NCI-H2171 (cell line): ENCODE data around the gene RSPRY1.
"Not testable (repeated sequence)": the region's sequence is repeated elsewhere in the genome, so short reads cannot be mapped to it uniquely, and the experiment has no call there.

Source experiments
- DNase-seq: peaks from one replicate; lab custom pipeline; 2025; lab: John Stamatoyannopoulos, UW

Gene RSPRY1

DNA sequence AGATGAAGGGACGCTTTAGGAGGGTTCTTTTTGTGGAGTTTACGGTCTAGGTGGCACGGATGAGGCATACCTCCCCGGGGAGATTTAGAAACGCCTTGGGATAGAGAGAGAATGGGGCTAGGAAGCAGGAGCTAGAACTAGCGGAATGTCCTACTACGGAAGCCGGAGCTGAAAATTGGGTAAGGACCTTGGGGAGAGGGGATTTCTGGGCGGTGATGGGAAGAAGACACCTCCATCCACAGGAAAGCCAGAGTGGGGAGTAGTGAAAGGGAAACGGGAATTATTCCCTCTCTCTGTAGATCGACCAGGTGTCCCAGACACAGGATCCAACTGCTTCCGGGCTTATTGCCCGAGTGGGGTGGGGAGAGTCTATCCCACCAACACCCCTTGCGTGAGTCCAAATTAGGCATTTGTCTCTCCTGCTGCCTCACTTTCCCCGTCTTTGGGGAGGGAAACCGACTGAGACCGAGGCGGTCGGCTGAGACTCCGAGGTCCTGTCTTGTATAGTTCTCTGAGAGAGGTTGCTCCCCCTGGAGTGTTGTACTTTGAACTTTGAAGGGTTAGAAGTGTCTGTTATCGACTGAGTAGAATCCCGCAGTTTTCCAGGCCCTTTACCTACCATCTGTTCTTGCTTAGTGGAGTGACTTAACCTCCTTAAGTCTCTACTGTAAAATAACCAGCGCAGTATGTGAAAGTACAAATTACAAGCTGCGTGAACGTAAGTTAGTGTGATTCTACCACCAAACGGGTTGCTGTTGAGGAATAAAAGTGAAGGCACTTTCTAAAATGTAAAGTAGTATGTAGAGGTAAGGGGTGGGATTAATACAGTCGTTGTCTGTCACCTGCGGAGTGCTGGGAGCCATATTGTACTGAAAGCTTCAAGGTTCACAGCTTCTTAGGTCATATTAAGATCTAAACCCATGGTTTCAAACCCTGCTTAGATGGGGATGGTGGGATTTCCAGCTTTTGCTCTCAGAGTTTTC, 1.0 kb downstream of the RSPRY1 start:
- DNase-seq, result no peak

DNA sequence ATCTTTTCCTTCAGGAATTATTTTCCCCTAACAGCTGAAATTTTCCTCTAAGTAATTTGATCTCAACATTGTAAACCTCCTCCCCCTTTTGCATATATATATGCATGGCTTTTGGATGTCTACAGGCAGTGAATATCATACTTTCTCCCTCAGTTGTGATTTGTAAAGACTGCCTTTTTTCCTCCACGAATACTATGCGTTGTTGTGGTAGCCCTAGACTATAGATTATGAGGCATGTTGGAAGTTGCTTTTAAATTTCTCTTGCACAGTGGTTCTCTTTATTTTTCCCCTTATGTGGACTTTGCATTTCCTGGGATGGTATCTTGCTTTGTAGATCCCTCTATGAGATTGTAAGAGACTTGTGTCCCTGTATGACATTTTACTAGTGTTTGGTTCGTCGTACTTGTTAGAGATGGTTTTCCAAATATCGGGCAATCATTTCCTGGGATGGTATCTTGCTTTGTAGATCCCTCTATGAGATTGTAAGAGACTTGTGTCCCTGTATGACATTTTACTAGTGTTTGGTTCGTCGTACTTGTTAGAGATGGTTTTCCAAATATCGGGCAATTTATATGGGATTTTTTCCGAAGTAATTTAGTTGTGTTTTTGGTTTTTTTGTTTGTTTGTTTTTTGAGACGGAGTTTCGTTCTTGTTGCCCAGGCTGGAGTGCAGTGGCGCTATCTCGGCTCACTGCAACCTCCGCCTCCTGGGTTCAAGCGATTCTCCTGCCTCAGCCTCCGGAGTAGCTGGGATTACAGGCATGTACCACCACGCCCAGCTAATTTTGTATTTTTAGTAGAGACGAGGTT, 2.0 kb downstream of the RSPRY1 start:
- not testable (repeated sequence) for DNase-seq

DNA sequence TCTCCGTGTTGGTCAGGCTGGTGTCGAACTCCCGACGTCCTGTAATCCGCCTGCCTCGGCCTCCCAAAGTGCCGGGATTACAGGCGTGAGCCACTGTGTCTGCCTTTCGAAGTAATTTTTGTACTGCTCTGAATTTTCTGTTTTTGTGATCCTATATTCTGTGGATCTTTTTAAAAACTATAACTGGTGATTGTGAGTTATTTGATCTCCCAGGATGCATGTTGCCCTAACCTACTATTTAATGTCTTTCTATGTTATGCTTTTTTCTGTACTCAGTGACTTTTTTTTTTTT, 2.5 kb downstream of the RSPRY1 start:
- DNase-seq, result no peak

DNA sequence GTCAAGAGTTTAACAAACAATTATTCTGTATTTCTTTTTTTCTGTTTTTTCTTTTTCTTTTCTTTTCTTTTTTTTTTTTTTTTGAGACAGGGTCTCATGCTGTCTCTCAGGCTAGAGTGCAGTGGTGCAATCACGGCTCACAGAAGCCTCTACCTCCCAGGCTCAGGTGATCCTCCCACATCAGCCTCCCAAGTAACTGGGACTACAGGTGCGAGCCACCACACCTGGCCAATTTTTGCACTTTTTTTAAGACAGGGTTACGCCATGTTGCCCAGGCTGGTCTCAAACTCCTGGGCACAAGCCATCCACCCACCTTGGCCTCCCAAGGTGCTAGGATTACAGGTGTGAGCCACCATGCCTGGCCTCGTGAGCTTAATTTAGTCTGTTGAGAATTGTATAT, 3.4 kb downstream of the RSPRY1 start:
- DNase-seq, result not testable (repeated sequence)

DNA sequence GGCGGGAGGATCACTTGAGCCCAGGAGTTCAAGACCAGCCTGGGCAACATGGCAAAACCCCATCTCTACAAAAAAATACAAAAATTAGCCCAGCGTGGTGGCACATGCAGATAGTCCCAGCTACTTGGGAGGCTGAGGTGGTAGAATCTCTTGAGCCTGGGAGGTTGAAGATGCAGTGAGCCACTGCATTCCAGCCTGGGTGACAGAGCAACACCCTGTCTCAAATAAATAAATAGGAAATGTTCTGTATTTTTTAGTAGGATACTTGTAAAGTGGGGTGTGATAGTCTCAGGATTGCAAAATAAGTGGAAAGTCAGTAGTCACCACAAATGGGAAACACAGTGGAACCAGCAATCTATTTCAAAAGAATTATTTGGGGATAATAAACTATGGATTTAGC, 4.0 kb downstream of the RSPRY1 start:
- DNase-seq, result no peak

DNA sequence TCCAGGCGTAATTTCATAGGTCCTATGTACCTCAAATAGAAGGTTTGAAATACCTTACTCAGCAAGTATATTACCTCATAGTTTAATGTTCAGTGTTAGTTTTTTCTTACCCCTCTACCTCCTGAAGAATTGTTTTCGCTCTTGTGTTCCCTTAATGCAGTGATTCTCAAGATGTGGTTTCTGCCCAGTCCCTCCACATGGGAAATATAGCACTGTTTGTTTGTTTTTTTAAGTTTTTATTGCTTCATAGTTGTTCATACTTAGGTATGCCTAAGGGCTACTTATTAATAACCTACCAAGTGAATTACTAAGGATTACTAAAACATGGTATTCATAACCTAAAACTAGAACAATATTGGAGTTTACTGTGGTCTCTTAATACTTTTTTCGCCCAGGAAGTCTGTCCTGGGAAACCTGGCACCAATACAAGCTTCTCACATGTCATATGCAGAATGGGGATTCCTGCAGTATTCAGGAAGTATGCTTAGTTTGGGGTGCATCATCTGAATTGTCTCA, 5.0 kb downstream of the RSPRY1 start:
- no peak for DNase-seq

DNA sequence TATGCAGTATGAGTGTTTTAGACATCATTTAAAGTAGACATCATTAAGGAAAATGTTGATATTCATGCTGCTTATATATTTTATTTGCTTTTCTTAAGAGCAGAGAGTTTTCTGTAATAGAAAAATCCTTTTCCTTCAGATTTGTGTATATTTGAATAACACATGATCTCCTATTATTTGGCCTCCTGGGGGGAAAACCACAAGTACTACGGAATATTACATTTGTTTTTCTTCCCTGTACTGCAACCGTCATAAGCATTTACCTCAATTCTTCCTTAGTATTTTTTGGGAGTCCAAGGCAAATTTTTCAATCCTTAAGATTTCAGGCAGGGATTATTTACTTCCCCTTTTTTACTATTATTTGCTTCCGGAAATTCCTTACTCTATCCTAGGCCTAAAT, 6.0 kb downstream of the RSPRY1 start:
- DNase-seq, result no peak

DNA sequence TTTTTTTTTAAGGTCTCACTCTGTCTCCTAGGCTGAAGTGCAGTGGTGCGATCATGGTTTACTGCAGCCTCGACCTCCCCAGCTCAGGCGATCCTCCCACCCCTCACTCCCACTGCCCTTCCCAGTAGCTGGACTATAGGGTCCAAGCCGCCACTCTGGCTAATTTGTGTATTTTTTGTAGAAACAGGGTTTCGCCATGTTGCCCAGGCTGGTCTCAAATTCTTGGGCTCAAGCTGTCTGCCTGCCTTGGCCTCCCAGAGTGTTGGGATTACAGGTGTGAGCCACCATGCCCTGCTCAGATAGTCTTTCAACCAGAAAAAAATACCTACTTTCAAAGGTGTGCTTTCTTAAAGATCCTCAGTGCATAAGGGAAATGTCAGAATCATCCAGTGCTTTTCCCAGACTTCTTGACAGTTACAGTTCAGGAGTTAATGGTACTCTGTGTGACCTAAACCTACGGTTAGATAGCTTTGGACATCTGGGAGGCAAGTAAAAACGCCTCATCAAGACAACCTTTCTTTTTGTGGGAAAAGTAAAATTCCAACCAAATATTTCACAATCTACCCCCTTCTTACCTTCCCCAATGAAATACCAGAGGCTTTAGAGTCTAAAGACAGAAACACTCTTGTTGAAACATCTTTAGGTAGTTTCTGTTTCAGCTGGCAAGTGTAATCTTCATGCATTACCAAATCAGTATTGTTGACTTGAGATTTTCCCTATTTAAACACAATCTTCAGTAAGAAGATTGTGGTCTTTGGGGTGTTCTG, 6.8 kb downstream of the RSPRY1 start:
- DNase-seq, result no peak

DNA sequence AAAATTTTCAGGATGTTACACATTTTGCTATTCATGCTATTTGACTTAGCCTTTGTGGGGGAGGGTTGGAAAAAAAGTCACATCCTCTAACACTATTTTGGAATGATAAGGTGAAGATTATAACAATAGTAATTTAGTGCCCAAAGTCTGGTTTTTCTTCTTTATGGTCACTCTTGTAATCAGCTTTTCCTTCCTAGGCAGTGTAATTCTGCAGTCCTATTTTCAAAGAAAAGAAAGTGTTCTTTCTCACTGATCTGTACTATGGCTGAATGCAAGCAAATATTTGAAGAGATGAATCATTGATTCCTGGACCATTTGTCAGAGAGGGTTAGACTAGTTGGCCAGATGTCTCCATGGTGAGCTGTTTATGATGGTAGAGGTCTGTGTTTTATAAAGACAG, 8.4 kb downstream of the RSPRY1 start:
- DNase-seq, result no peak

DNA sequence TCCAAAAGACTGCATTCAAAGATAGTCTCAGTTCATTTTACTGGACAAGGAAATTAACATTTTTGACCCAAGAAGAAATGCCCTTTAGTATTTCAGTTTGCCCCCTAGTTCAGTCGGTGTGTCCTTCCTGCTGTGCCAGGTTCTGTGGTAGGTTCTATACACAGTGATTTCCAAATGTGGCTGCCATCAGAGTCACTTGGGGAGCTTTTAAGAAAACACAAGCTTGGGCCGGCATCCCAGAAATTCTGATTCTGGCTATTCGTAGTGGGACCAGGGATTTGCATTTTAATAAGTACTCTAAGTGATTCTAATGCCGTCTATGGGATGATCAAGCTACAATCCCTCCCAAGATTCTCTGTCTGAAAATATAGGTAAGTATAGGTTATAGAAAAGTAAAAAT, 10.2 kb downstream of the RSPRY1 start:
- no peak for DNase-seq

DNA sequence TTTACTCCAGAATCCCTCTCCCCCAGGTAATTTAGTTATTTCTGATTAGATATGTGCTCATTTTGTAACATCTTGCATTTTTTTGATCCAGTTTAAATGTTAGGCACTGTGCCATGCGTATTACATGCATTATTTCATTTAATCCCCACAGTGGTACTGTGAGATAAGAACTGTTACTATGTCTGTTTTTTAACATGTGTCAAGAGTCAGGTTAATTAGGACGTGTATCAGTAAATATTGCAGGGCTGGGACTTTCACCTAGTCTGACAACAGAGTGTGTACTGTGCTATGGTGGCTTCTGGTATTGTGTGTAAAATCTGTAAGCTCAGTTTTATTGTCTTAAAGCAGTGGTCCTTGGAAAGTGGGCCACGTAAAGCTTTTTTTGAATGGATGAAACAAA, 10.6 kb downstream of the RSPRY1 start:
- DNase-seq, result no peak

DNA sequence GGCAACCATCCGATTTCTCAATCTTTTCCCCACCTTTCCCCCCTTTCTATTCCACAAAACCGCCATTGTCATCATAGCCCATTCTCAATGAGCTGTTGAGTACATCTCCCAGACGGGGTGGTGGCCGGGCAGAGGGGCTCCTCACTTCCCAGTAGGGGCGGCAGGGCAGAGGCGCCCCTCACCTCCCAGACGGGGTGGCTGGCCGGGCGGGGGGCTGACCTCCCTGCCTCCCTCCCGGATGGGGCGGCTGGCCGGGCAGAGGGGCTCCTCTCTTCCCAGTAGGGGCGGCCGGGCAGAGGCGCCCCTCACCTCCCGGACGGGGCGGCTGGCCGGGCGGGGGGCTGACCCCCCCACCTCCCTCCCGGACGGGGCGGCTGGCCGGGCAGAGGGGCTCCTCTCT, 14.2 kb downstream of the RSPRY1 start:
- not testable (repeated sequence) for DNase-seq

DNA sequence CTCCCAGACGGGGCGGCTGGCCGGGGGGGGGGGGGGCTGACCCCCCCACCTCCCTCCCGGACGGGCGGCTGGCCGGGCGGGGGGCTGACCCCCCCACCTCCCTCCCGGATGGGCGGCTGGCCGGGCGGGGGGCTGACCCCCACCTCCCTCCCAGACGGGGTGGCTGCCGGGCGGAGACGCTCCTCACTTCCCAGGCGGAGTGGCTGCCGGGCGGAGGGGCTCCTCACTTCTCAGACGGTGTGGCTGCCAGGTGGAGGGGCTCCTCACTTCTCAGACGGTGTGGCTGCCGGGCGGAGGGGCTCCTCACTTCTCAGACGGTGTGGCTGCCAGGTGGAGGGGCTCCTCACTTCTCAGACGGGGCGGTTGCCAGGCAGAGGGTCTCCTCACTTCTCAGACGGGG, 14.8 kb downstream of the RSPRY1 start:
- not testable (repeated sequence) for DNase-seq

DNA sequence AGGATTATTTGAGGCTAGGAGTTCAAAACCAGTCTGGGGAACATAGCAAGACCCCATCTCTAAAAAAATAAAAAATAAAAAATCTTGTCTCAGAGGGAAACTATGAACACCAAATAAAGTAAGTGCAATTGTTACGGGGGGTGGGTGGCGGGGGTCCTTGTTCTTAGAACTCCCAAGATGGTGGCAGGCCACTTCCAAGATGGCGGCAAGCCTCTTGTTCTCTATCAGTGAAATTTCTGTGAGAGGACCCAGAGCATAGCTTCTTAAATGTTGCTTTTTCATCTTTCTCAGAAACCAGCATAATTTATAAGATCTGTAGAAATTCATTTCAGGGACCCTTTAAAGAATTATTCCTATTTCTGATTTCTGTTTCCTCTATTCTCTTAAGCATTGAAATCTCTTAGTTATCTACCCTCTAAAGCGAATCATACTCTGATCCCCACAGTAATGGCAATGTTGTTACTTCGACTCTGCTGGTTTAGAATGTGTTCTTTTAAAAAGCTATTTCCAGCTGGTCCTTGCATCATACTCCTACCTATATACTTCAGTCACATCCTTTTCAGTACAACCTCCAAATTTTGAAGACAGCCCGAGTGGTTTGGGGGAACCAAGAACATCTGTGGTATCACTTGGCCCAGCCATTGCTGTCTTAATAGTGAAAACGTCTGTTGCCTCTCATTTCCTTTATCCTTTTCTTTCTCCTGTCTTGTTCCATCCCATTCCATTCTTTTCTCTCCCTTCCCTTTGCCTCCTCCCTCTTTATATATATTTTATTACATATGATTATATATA, 16.2 kb downstream of the RSPRY1 start:
- DNase-seq, result no peak

DNA sequence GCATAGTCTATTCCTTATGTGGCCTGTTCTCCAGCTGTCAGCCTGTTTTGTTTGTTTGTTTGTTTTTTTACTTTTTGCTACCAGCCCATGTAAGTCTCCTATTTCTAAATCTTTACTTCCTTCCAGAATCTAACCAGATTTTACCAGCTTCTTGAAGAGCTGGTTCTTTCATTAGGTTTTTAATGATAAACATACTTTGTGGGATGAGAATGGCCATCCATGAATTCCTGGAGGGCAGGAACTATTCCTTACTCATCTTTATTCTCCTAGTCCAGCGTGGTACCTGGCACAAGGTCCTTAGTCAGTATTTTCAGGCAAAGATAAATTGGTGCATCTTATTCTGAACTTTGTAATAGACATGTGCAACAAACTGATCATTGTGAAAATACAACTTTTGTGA, 17.3 kb downstream of the RSPRY1 start:
- DNase-seq, result no peak

DNA sequence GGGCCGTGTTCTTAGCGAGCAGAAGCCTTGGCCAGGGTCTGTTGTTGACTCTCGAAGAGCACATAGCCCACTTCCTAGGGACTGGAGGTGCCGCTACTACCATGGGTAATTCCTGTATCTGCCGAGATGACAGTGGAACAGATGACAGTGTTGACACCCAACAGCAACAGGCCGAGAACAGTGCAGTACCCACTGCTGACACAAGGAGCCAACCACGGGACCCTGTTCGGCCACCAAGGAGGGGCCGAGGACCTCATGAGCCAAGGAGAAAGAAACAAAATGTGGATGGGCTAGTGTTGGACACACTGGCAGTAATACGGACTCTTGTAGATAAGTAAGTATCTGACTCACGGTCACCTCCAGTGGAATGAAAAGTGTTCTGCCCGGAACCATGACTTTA, 18.5 kb downstream of the RSPRY1 start:
- DNase-seq, result no peak

DNA sequence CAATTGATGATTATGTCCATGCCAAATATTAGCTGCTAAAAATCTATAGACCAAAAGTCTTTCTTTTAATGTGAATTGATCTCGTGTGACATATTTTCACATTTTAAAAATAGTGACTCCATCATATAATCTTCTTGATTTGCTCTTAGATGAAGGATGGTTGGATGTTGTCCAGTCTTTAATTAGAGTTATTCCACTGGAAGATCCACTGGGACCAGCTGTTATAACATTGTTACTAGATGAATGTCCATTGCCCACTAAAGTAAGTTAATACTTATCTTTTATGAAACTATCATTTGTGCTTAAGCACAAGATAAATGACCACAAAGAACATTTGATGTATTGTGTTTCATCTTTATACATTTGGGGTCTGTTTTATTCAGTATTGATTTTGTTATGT, 22.8 kb downstream of the RSPRY1 start:
- no peak for DNase-seq

DNA sequence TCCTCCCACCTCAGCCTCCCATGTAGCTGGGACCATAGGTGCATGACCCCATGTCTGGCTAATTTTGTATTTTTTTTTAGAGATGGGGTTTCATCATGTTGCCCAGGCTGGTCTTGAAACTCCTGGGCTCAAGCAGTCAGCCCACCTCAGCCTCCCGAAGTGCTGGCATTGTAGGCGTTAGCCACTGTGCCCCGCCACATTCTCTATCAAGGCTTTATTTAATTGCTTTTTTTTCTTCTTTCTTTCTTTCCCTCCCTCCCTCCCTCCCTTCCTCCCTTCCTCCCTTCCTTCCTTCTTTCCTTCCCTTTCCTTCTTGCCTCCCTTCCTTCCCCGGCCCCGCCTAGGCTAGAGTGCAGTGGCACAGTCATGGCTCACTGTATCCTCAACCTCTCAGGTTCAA, 23.7 kb downstream of the RSPRY1 start:
- no peak for DNase-seq

DNA sequence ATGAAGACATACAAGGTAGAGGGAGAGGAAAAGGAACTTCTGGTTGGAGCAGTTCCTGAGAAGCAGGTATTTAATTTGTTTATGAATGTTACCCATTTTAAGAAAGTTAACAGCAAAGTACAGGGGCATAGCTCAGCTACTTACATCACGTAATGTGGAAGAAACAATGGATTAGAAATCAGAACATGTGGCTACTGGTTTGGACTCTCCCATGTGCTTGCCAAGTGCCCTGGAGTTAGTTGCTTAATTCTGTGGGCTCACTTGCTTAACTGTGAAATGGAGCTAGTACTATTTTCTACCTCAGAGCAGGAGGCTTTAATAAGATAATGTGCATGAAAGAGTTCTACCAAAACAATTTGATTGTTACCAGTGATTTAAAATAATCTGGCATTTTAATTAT, 27.3 kb downstream of the RSPRY1 start:
- no peak for DNase-seq

DNA sequence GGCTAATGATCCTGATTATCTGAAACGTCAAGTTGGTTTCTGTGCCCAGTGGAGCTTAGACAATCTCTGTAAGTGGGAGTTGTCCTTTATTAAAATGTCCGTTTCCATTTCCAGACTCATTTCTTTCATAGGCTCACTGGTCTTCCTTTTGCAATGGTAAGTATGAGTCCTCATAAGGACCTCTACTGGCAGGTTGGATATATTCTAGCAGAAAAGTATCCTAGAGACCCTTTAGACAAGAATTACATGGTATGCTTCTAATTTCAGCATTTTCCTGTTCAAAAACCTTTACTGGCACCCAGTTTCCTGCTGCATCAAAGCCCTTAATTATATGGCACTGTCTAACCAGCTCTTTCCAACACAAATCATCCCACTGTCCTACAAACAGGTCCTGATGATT, 30.8 kb downstream of the RSPRY1 start:
- no peak for DNase-seq

DNA sequence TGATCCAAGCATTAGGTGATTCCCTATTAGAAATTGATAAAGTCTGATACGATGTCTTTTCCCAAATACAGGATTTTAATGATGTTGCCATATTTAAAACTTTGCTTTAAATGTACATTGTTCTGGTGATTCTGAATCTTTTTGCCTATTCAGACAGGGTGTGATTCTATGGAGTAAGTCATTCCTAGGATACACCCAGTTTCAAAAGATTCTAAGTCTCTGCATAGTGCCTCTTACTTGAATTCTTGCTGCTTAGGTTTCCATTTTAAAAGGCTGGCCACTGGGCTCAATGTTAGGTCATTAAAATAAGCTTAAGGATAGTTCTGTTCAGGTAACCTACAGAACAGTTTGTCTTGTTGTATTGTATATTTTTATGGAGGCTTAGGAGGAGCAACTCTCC, 36.9 kb downstream of the RSPRY1 start:
- DNase-seq, result no peak
